ENCODE measurements around the gene TIGIT.
"Not testable (repeated sequence)": the region's sequence is repeated elsewhere in the genome, so short reads cannot be mapped to it uniquely, and the experiment has no call there.

Gene TIGIT

DNA sequence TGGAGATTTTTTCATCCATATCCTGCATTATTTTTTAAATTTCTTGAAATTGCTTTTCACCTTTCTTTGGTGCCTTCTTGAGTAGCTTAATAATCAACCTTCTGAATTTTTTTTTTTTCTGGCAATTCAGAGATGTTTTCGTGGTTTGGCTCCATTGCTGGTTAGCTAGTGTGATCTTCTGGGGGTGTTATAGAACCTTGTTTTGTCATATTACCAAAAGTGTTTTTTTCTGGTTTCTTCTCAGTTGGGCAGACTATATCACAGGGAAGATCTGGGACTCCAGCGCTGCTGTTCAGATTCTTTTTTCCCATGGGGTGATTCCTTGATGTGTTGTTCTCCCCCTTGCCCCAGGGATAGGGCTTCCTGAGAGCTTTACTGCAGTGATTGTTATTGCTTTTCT is 23.8 kb upstream of the TIGIT start:
- TF ChIP-seq ZFP3 (CRISPR knock-in tag; IDR thresholded peaks at IDR 0.05) (no peak), TOX (CRISPR knock-in tag; IDR thresholded peaks at IDR 0.05; ENCODE audit: borderline replicate concordance) (no peak), ESRRG (CRISPR knock-in tag; IDR thresholded peaks at IDR 0.05) (no peak)
- TF ChIP-seq, protein P1, sequence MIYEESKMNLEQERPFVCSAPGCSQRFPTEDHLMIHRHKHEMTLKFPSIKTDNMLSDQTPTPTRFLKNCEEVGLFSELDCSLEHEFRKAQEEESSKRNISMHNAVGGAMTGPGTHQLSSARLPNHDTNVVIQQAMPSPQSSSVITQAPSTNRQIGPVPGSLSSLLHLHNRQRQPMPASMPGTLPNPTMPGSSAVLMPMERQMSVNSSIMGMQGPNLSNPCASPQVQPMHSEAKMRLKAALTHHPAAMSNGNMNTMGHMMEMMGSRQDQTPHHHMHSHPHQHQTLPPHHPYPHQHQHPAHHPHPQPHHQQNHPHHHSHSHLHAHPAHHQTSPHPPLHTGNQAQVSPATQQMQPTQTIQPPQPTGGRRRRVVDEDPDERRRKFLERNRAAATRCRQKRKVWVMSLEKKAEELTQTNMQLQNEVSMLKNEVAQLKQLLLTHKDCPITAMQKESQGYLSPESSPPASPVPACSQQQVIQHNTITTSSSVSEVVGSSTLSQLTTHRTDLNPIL (CRISPR knock-in tag; IDR thresholded peaks at IDR 0.05; ENCODE audit: low read depth): no peak
- TF ChIP-seq, protein P2, sequence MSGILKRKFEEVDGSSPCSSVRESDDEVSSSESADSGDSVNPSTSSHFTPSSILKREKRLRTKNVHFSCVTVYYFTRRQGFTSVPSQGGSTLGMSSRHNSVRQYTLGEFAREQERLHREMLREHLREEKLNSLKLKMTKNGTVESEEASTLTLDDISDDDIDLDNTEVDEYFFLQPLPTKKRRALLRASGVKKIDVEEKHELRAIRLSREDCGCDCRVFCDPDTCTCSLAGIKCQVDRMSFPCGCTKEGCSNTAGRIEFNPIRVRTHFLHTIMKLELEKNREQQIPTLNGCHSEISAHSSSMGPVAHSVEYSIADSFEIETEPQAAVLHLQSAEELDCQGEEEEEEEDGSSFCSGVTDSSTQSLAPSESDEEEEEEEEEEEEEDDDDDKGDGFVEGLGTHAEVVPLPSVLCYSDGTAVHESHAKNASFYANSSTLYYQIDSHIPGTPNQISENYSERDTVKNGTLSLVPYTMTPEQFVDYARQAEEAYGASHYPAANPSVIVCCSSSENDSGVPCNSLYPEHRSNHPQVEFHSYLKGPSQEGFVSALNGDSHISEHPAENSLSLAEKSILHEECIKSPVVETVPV (CRISPR knock-in tag; IDR thresholded peaks at IDR 0.05): no peak
- ATAC-seq: no peak

DNA sequence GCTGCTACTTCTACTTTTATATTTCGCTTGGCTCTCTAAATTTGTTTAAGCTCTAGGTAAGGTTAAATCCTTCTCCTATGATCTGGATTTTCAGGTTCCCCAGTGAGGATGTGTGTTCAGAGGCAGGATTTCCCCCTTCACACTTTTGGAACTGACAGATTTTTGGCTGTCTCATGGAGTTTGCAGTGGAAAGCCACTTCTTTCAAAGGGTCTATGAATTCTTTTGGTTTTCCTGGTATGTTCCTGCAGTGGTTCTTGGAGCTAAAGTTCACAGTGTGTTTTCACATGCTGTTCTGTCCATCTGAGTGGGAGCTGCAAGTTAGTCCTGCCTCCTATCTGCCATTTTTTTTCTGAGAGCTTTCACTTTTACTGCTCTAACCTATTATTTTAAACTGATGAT is 21.6 kb upstream of the TIGIT start:
- no peak for TF ChIP-seq ZNF8 (CRISPR knock-in tag; IDR thresholded peaks at IDR 0.05)
- TF ChIP-seq ZFP30 (CRISPR knock-in tag; IDR thresholded peaks at IDR 0.05): no peak
- no peak for TF ChIP-seq ZNF565 (CRISPR knock-in tag; conservative IDR thresholded peaks at IDR 0.05; ENCODE audit: low read depth)
- no peak for TF ChIP-seq OSR1 (CRISPR knock-in tag; IDR thresholded peaks at IDR 0.05)
- no peak for TF ChIP-seq TCF4 (CRISPR knock-in tag; IDR thresholded peaks at IDR 0.05; ENCODE audit: borderline replicate concordance)
- TF ChIP-seq, protein P3, sequence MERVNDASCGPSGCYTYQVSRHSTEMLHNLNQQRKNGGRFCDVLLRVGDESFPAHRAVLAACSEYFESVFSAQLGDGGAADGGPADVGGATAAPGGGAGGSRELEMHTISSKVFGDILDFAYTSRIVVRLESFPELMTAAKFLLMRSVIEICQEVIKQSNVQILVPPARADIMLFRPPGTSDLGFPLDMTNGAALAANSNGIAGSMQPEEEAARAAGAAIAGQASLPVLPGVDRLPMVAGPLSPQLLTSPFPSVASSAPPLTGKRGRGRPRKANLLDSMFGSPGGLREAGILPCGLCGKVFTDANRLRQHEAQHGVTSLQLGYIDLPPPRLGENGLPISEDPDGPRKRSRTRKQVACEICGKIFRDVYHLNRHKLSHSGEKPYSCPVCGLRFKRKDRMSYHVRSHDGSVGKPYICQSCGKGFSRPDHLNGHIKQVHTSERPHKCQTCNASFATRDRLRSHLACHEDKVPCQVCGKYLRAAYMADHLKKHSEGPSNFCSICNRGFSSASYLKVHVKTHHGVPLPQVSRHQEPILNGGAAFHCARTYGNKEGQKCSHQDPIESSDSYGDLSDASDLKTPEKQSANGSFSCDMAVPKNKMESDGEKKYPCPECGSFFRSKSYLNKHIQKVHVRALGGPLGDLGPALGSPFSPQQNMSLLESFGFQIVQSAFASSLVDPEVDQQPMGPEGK (CRISPR knock-in tag; IDR thresholded peaks at IDR 0.05; ENCODE audit: borderline replicate concordance): no peak
- TF ChIP-seq BACH2 (CRISPR knock-in tag; IDR thresholded peaks at IDR 0.05; ENCODE audit: borderline replicate concordance): no peak
- ATAC-seq: no peak

DNA sequence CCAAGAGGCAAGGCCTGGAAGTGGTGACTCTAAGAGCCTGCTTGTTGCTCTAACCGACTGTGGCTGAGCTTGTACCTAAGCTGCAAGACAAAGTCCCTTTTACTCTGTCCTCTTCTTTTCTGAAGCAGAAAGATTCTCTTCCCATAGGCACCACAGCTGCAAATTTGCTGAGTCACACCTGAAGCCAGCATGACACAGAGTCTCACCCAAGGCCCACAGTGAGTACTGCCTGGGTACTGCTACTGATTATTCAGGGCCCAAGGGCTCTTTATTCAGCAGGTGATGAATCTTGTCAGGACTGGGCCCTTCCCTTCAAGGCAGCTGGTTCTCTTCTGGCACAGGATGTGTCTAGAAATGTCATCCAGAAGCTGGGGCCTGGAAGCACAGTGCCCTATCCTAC is 18.9 kb upstream of the TIGIT start:
- TF ChIP-seq ZFP3 (CRISPR knock-in tag; IDR thresholded peaks at IDR 0.05): no peak

DNA sequence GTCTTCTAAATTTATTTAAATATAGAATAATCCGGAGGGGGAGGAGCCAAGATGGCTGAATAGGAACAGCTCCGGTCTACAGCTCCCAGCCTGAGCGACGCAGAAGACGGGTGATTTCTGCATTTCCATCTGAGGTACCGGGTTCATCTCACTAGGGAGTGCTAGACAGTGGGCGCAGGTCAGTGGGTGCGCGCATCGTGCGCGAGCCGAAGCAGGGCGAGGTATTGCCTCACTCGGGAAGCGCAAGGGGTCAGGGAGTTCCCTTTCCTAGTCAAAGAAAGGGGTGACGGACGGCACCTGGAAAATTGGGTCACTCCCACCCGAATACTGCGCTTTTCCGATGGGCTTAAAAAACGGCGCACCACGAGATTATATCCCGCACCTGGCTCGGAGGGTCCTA is 17.0 kb upstream of the TIGIT start:
- not testable (repeated sequence) for ATAC-seq

More for the DNA sequence above, 18.9 kb upstream of the TIGIT start:
- no peak for ATAC-seq

DNA sequence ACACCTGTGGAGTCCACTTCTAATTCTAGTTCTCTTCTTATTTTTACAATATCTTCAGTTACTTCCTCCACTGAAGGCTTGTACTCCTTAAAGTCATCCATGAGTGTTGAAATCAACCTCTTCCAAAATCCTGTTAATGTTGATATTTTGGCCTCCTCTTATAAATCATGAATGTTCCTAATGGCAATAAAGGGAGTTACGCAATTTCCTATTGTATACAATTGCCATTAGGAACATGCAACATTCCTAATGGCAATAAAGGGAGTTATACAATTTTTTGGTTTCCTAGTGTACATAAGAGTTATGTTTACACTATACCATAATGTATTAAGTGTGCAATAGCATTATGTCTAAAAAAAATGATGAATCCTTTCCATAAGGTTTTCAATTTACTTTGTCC is 9.2 kb upstream of the TIGIT start:
- TF ChIP-seq PPARA (CRISPR knock-in tag; IDR thresholded peaks at IDR 0.05; ENCODE audit: borderline replicate concordance): no peak
- TF ChIP-seq TCF4 (CRISPR knock-in tag; IDR thresholded peaks at IDR 0.05; ENCODE audit: borderline replicate concordance): no peak
- no peak for ATAC-seq

DNA sequence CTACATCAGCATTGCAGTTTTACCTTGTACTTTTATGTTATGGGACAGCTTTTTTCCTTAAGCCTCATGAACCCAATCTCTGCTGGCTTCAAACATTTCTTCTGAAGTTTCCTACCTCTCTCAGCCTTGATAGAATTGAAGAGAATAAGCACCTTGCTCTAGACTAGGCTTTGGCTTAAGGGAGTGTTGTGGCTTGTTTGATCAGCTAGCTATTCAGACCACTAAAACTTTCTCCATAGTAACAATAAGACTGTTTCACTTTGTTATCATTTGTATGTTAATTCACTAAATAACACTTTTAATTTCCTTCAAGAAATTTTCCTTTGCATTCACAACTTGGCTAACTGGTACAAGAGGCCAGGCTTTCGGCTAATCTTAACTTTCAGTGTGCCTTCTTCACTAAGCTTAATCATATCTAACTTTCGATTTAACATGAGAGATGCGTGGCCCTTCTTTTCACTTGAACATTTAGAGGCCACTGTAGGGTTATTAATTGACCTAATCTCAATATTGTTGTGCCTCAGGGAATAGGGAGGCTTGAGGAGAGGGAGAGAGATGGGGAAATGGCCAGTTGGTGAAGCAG is 8.1 kb upstream of the TIGIT start:
- ATAC-seq: no peak

More for the DNA sequence above, 8.1 kb upstream of the TIGIT start:
- TF ChIP-seq OSR1 (CRISPR knock-in tag; IDR thresholded peaks at IDR 0.05) (no peak), ESRRG (CRISPR knock-in tag; IDR thresholded peaks at IDR 0.05) (no peak)
- TF ChIP-seq, protein P4, sequence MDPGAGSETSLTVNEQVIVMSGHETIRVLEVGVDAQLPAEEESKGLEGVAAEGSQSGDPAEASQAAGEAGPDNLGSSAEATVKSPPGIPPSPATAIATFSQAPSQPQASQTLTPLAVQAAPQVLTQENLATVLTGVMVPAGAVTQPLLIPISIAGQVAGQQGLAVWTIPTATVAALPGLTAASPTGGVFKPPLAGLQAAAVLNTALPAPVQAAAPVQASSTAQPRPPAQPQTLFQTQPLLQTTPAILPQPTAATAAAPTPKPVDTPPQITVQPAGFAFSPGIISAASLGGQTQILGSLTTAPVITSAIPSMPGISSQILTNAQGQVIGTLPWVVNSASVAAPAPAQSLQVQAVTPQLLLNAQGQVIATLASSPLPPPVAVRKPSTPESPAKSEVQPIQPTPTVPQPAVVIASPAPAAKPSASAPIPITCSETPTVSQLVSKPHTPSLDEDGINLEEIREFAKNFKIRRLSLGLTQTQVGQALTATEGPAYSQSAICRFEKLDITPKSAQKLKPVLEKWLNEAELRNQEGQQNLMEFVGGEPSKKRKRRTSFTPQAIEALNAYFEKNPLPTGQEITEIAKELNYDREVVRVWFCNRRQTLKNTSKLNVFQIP (CRISPR knock-in tag; IDR thresholded peaks at IDR 0.05; ENCODE audit: borderline replicate concordance, low read depth): no peak
- TF ChIP-seq, protein P5, sequence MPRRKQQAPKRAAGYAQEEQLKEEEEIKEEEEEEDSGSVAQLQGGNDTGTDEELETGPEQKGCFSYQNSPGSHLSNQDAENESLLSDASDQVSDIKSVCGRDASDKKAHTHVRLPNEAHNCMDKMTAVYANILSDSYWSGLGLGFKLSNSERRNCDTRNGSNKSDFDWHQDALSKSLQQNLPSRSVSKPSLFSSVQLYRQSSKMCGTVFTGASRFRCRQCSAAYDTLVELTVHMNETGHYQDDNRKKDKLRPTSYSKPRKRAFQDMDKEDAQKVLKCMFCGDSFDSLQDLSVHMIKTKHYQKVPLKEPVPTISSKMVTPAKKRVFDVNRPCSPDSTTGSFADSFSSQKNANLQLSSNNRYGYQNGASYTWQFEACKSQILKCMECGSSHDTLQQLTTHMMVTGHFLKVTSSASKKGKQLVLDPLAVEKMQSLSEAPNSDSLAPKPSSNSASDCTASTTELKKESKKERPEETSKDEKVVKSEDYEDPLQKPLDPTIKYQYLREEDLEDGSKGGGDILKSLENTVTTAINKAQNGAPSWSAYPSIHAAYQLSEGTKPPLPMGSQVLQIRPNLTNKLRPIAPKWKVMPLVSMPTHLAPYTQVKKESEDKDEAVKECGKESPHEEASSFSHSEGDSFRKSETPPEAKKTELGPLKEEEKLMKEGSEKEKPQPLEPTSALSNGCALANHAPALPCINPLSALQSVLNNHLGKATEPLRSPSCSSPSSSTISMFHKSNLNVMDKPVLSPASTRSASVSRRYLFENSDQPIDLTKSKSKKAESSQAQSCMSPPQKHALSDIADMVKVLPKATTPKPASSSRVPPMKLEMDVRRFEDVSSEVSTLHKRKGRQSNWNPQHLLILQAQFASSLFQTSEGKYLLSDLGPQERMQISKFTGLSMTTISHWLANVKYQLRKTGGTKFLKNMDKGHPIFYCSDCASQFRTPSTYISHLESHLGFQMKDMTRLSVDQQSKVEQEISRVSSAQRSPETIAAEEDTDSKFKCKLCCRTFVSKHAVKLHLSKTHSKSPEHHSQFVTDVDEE (CRISPR knock-in tag; IDR thresholded peaks at IDR 0.05): no peak
